Astrocyte (in vitro differentiated cells and primary cell): Measurements from ENCODE around the gene PPP2R5C. TPM values are rescaled to one million over a fixed set of nuclear protein-coding genes. Genes with fewer than 3 reads are reported as not detected.

Source experiments
- DNase-seq: peaks from one replicate; pipeline ENCODE4 v3.0.0-alpha.2; 2010; ENCODE audit warnings: low read depth
- FAIRE-seq: peaks from 2 replicates; lab custom pipeline; 2011; peaks lifted over from hg19 to GRCh38; lab: Jason Lieb, UNC
- H2AFZ ChIP-seq: 2 replicates; pipeline ENCODE4 v1.6.0; 2012; ENCODE audit warnings: low read depth, low read length, inconsistent platforms
- H3K27ac ChIP-seq: 2 replicates; pipeline ENCODE4 v1.5.1; 2011; ENCODE audit warnings: low read depth, low read length, inconsistent platforms
- H3K27me3 ChIP-seq: 2 replicates; pipeline ENCODE4 v1.6.0; 2011; ENCODE audit warnings: low read length, inconsistent platforms; ENCODE audit not compliant: insufficient read depth
- H3K36me3 ChIP-seq: 2 replicates; pipeline ENCODE4 v1.5.1; 2011; ENCODE audit warnings: low read length, inconsistent platforms; ENCODE audit not compliant: insufficient read depth
- H3K4me1 ChIP-seq: 2 replicates; pipeline ENCODE4 v1.5.1; 2011; ENCODE audit warnings: low read length, inconsistent platforms; ENCODE audit not compliant: insufficient read depth
- H3K4me2 ChIP-seq: 2 replicates; pipeline ENCODE4 v1.6.0; 2012; ENCODE audit warnings: low read length, inconsistent platforms
- H3K4me3 ChIP-seq: 2 replicates; pipeline ENCODE4 v1.5.1; 2011; ENCODE audit warnings: low read depth, mild to moderate bottlenecking, low read length, inconsistent platforms; ENCODE audit not compliant: insufficient read depth
- H3K79me2 ChIP-seq: 2 replicates; pipeline ENCODE4 v1.6.0; 2012; ENCODE audit warnings: mild to moderate bottlenecking, low read length, inconsistent platforms; ENCODE audit not compliant: insufficient read depth
- H3K9ac ChIP-seq: 2 replicates; pipeline ENCODE4 v1.6.0; 2012; ENCODE audit warnings: mild to moderate bottlenecking, low read length, inconsistent platforms
- H3K9me3 ChIP-seq: 2 replicates; pipeline ENCODE4 v1.5.1; 2012; ENCODE audit warnings: low read depth, mild to moderate bottlenecking, low read length, inconsistent platforms; ENCODE audit not compliant: insufficient read depth
- H4K20me1 ChIP-seq: 2 replicates; pipeline ENCODE4 v1.6.0; 2012; ENCODE audit warnings: low read length, inconsistent platforms; ENCODE audit not compliant: insufficient read depth
- H3K27ac Mint-ChIP-seq: one replicate; pipeline ENCODE4 v1.8.0; 2021; ENCODE audit warnings: mild to moderate bottlenecking, mixed read lengths; ENCODE audit not compliant: unreplicated experiment
- H3K27me3 Mint-ChIP-seq: one replicate; pipeline ENCODE4 v1.8.0; 2021; ENCODE audit warnings: low read depth, mixed read lengths; ENCODE audit not compliant: unreplicated experiment
- H3K36me3 Mint-ChIP-seq: one replicate; pipeline ENCODE4 v1.8.0; 2021; ENCODE audit warnings: low read depth, mixed read lengths; ENCODE audit not compliant: unreplicated experiment
- H3K4me1 Mint-ChIP-seq: one replicate; pipeline ENCODE4 v1.8.0; 2021; ENCODE audit warnings: low read depth, mixed read lengths; ENCODE audit not compliant: unreplicated experiment
- H3K4me3 Mint-ChIP-seq: one replicate; pipeline ENCODE4 v1.8.0; 2021; ENCODE audit warnings: mild to moderate bottlenecking, moderate library complexity, mixed read lengths; ENCODE audit not compliant: unreplicated experiment
- H3K9me3 Mint-ChIP-seq: one replicate; pipeline ENCODE4 v1.8.0; 2021; ENCODE audit warnings: mild to moderate bottlenecking, mixed read lengths; ENCODE audit not compliant: unreplicated experiment
- EZH2 ChIP-seq: IDR thresholded peaks from 2 replicates; pipeline ENCODE4 v1.6.1; 2012; ENCODE audit warnings: mild to moderate bottlenecking, low read length, inconsistent platforms; ENCODE audit not compliant: insufficient read depth
- total RNA-seq: library from RNA; stranded (reverse); gene quantifications from 2 replicates; pipeline ENCODE4 v1.2.1, GENCODE V29; 2021
- TF ChIP-seq, protein P1 (sequence below): IDR thresholded peaks from 2 replicates; pipeline ENCODE4 v1.5.1; 2011; ENCODE audit warnings: low read depth, mild to moderate bottlenecking, inconsistent platforms, low read length, moderate library complexity; ENCODE audit not compliant: insufficient read depth

The PPP2R5C gene
- total RNA-seq, 1 donor from 2014 or later = 102 TPM

DNA sequence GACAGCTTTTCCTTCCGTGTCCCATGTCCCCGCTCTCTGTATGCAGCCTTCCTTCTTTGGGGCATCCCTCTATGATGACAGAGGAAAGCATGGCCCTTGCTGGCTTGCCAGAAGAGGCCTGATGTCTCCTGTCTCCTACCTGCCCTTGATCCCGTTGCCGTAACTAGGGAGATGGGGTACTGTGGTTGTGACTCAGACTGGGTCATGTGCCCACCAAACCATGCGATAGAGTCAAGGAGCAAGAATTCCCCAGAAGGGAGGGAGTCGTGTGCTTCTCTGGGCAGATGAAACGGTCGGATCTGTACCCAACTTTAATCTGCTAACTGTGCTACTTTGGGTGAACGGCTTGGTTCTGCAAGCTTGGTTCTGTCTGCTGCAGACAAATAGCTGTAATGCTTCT is 103.8 kb downstream of the PPP2R5C start:
- Mint-ChIP-seq H3K36me3 (peaks cover 9% of the 10 kb centered on the region), H3K4me1 (peaks cover 16% of the 10 kb centered on the region), H3K27me3 (no peaks in the 10 kb centered on the region), H3K27ac (no peak overlapping the region), H3K9me3 (no peaks in the 10 kb centered on the region), H3K4me3 (no peak overlapping the region)
- Histone ChIP-seq H3K4me3 (no peak overlapping the region), H3K4me2 (no peak overlapping the region), H3K4me1 (no peaks in the 10 kb centered on the region), H3K9me3 (no peaks in the 10 kb centered on the region), H4K20me1 (peaks cover 76% of the 10 kb centered on the region), H3K79me2 (peaks cover 66% of the 10 kb centered on the region), H3K27me3 (no peaks in the 10 kb centered on the region), H3K27ac (no peak overlapping the region), H2AFZ (no peak overlapping the region), H3K9ac (no peak overlapping the region), H3K36me3 (no peaks in the 10 kb centered on the region)
- DNase-seq (peak; percentile 32), FAIRE-seq (no peak)
- no peak for TF ChIP-seq EZH2
- TF ChIP-seq, protein P1, sequence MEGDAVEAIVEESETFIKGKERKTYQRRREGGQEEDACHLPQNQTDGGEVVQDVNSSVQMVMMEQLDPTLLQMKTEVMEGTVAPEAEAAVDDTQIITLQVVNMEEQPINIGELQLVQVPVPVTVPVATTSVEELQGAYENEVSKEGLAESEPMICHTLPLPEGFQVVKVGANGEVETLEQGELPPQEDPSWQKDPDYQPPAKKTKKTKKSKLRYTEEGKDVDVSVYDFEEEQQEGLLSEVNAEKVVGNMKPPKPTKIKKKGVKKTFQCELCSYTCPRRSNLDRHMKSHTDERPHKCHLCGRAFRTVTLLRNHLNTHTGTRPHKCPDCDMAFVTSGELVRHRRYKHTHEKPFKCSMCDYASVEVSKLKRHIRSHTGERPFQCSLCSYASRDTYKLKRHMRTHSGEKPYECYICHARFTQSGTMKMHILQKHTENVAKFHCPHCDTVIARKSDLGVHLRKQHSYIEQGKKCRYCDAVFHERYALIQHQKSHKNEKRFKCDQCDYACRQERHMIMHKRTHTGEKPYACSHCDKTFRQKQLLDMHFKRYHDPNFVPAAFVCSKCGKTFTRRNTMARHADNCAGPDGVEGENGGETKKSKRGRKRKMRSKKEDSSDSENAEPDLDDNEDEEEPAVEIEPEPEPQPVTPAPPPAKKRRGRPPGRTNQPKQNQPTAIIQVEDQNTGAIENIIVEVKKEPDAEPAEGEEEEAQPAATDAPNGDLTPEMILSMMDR = no peak

DNA sequence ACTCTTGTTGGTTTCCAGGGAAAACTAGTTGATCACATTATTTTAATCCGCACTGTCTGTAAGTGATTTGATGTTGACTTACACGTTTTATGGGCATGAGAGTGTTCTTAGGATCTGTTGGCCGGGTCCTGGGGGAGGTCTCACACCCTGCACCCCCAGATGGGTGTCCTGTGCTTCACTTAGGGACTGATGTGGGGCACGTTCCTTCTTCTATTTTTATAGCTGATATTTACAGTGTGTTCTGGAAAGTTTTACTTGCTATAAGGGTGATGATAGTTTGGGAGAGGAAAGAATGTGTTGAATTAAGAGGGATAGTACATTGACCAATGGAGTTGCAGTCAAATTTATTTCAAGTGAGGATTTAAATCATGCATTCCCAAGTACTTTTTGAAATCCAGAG is 106.3 kb downstream of the PPP2R5C start:
- no peaks in the 10 kb centered on the region for H3K27me3 ChIP-seq
- no peaks in the 10 kb centered on the region for H3K9me3 ChIP-seq
- H3K4me3 ChIP-seq = no peak overlapping the region
- no peak overlapping the region for H2AFZ ChIP-seq
- no peak for DNase-seq
- H3K79me2 ChIP-seq = peaks cover 77% of the 10 kb centered on the region
- no peak overlapping the region for H3K9ac ChIP-seq
- Mint-ChIP-seq H3K4me1 (peaks cover 12% of the 10 kb centered on the region), H3K36me3 (peaks cover 6% of the 10 kb centered on the region), H3K9me3 (no peaks in the 10 kb centered on the region), H3K27ac (no peak overlapping the region), H3K4me3 (no peak overlapping the region), H3K27me3 (no peaks in the 10 kb centered on the region)
- no peak for FAIRE-seq
- H3K36me3 ChIP-seq = no peaks in the 10 kb centered on the region
- no peaks in the 10 kb centered on the region for H3K4me1 ChIP-seq
- H3K4me2 ChIP-seq = no peak overlapping the region
- TF ChIP-seq, protein P1 = no peak
- TF ChIP-seq EZH2 = no peak
- H4K20me1 ChIP-seq = peaks cover 71% of the 10 kb centered on the region
- H3K27ac ChIP-seq = no peak overlapping the region

DNA sequence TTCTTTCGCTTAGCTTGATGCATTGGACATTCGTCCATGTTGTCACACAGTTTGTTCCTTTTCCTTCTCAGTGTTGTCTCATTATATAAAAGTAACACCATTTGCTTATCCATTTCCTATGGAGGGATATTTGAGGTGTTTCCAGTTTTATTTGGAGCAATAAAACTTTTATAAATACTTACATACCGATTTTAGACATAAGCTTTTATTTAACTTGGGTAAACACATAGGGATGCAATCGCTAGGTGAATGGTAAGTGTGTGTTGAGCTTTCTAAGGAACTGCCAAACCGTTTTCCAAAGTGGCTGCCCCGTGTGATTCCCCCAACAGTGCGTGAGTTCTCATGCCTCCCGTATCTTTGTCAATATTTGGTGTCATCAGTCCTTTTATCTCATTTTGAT is 107.7 kb downstream of the PPP2R5C start:
- Mint-ChIP-seq H3K4me1 (peaks cover 12% of the 10 kb centered on the region), H3K4me3 (no peak overlapping the region), H3K36me3 (peaks cover 6% of the 10 kb centered on the region), H3K27ac (no peak overlapping the region), H3K27me3 (no peaks in the 10 kb centered on the region), H3K9me3 (no peaks in the 10 kb centered on the region)
- FAIRE-seq = no peak
- H3K27me3 ChIP-seq = no peaks in the 10 kb centered on the region
- no peak overlapping the region for H3K4me2 ChIP-seq
- H3K79me2 ChIP-seq = peaks cover 78% of the 10 kb centered on the region
- peaks cover 72% of the 10 kb centered on the region for H4K20me1 ChIP-seq
- no peak overlapping the region for H3K27ac ChIP-seq
- no peaks in the 10 kb centered on the region for H3K9me3 ChIP-seq
- TF ChIP-seq, protein P1 = no peak
- no peak for TF ChIP-seq EZH2
- DNase-seq = no peak
- no peak overlapping the region for H2AFZ ChIP-seq
- no peaks in the 10 kb centered on the region for H3K36me3 ChIP-seq
- no peak overlapping the region for H3K9ac ChIP-seq
- H3K4me1 ChIP-seq = no peaks in the 10 kb centered on the region
- no peak overlapping the region for H3K4me3 ChIP-seq
